Smooth muscle cell of the brain vasculature (primary cell): Measurements from ENCODE around the gene SIX2.

Experiments used
- DNase-seq: peaks from one replicate; pipeline ENCODE4 v3.0.0-alpha.2; 2012; ENCODE audit warnings: low read depth, low spot score

SIX2 gene

GRCh38 chr2:44967727-44968432 lies 41.4 kb downstream of the SIX2 start:
- DNase-seq, result no peak

DNA sequence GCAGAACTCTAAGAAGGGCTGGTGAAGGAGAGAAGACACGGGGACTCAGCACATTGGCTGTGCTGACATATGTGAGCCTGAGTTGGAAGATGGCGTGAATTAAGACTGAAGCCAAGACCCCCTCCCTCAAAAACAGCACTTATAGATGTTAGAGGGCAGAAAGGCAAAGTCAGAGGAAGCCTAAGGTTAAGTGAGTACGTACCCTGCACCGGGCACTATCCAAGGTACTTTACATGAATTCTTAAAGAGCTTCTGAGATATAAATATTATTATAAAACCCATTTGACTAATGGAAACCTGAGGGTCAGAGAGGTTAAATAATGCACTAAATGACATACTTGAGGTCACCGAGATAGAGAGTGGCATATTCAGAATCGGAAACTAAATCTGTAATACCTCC lies 42.2 kb downstream of the SIX2 start:
- DNase-seq, result no peak

GRCh38 chr2:44965684-44966083 lies 43.6 kb downstream of the SIX2 start:
- no peak for DNase-seq

- no peak for DNase-seq
Observed at GRCh38 chr2:44964752-44965236, 44.5 kb downstream of the SIX2 start.

- no peak for DNase-seq
Observed at GRCh38 chr2:44962176-44962695, 47.0 kb downstream of the SIX2 start.

DNA sequence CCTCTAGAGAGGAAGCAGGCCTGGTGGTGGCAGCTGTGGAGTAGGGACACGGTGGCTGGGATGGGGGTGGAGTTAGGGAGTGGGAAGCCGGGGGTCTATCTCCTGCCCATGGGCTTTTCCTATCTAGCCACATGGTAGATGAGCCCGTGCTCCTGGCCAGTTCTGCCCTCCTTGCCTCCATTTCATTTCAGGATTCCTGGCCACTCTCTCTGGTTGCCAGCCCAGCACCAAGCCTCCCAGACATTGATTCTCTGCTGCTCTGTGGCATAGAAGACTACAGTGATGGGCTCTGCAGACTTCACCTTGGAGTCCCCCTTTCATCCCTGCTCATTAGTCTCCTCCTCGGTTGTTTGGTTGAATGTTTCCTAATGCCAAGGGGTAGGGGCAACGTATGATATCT lies 48.4 kb downstream of the SIX2 start:
- DNase-seq, result no peak

DNA sequence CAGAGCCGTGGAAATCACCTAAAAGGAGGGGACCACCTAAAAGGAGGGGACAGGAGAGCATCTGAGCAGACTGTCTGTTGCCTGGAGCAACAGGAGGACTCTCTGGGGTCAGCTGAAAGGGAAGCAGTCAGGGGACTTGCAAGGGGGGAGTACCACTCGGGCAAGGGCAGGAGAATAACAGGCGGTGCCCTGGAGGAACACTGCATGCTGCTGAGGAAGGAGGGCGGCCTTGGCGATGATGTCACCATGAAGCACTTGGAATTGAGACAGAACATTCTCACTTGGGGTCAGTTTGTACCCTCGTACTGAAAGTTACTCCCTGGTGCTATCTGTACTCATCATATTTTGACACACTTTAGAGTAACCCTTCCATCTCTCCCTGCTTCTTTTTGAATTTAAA lies 49.4 kb downstream of the SIX2 start:
- no peak for DNase-seq

DNA sequence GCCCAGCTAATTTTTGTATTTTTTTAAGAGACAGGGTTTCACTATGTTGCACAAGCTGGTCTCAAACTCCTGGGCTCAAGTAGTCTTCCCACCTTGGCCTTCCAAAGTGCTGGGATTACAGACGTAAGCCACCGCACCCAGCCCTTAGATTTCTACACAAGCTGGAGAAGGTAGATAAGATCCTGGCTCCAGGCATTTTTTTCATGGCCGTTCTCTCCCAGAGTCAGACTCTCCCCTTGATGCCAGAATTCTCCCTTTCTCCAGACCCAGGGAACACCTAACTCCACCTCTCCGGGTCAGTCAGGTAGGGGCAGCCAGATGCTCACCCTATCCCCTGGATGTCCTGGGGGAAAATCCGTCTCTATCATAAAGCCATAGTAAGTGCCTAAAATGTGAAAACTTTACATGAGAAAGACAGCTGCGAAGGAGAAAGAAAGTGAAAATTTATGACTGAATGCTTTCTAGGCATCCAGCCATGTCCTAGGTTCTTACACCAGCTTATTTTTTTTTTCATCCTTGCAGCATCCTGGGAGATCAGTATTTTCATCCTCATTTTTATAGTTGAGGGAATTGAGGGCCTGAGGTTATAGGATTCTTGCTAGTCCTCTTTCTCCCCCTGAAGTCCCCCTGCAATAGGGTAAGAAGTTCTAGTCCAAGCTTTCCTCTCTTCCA lies 51.5 kb downstream of the SIX2 start:
- DNase-seq, result no peak

DNA sequence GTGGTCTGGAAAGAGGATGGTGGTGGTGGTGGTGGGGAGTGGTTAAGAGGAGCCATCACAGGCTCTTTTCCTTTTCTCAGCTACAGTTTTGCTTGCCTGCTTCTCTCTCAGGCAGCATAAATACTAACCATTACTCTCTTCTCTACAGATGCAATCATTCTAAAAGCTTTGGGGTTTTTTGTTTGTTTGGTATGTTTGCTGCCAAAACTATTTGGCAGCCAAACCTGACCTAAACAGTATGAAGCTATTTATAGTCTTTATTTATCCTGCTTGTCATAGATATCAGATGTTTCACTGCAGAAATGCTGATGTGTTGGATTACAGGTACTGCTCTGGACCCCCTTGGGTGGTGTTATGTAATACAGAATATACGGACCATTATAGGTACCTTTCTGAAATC lies 52.4 kb downstream of the SIX2 start:
- no peak for DNase-seq

- DNase-seq, result no peak
Observed at GRCh38 chr2:44955593-44956392, 53.5 kb downstream of the SIX2 start.
